CD8-positive, alpha-beta memory T cell (primary cell): Measurements from ENCODE around the gene LRATD1. TPM values are rescaled to one million over a fixed set of nuclear protein-coding genes. Genes with fewer than 3 reads are reported as not detected.
"Not testable (repeated sequence)": the region's sequence is repeated elsewhere in the genome, so short reads cannot be mapped to it uniquely, and the experiment has no call there.

Experiments
- CTCF ChIA-PET: fragments of 350-600 bp; sonication (Branson Sonifier 250); formaldehyde crosslinking; loops from one replicate; lab custom pipeline; 2021; ENCODE audit warnings: antibody characterized with exemption; lab: Charles Lee
- POLR2A ChIA-PET: fragments of 350-600 bp; sonication (Branson Sonifier 250); formaldehyde crosslinking; loops from one replicate; lab custom pipeline; 2021; ENCODE audit warnings: antibody characterized with exemption; lab: Charles Lee
- DNase-seq, 5 donors: peaks; one replicate each; pipeline versions ENCODE4 v3.0.0 to v3.0.0-alpha.2; 2020 to 2022; ENCODE audit warnings: mixed read lengths in 1 of 5
- H3K27ac ChIP-seq: one replicate; pipeline ENCODE4 v1.7.0; 2013; ENCODE audit warnings: low read depth, mild to moderate bottlenecking, low read length, moderate library complexity
- H3K27me3 ChIP-seq: 2 replicates; pipeline ENCODE4 v1.7.0; 2013; ENCODE audit warnings: low read length, mild to moderate bottlenecking; ENCODE audit not compliant: insufficient read depth, poor library complexity, severe bottlenecking
- H3K36me3 ChIP-seq: 2 replicates; pipeline ENCODE4 v1.7.0; 2013; ENCODE audit warnings: mild to moderate bottlenecking, low read length, moderate library complexity; ENCODE audit not compliant: insufficient read depth
- H3K4me1 ChIP-seq: 2 replicates; pipeline ENCODE4 v1.7.0; 2013; ENCODE audit warnings: mild to moderate bottlenecking, low read length, moderate library complexity; ENCODE audit not compliant: insufficient read depth
- H3K4me3 ChIP-seq: 2 replicates; pipeline ENCODE4 v1.7.0; 2013; ENCODE audit warnings: mild to moderate bottlenecking, low read length
- H3K9me3 ChIP-seq: 2 replicates; pipeline ENCODE4 v1.7.0; 2013; ENCODE audit warnings: mild to moderate bottlenecking, low read length
- H3K27ac Mint-ChIP-seq, 8 donors: one replicate each; pipeline ENCODE4 v1.8.0; 2020 to 2021; ENCODE audit warnings: mixed read lengths in 8 of 8, mild to moderate bottlenecking in 6 of 8, inconsistent platforms in 3 of 8, moderate library complexity in 3 of 8
- H3K27me3 Mint-ChIP-seq, 2 donors: one replicate each; pipeline ENCODE4 v1.8.0; 2020 to 2021; ENCODE audit warnings: mixed read lengths in 2 of 2, mild to moderate bottlenecking in 1 of 2, moderate library complexity in 1 of 2
- H3K36me3 Mint-ChIP-seq, 3 donors: one replicate each; pipeline ENCODE4 v1.8.0; 2020 to 2021; ENCODE audit warnings: mixed read lengths in 3 of 3, inconsistent platforms in 1 of 3, mild to moderate bottlenecking in 1 of 3
- H3K4me1 Mint-ChIP-seq, 3 donors: one replicate each; pipeline ENCODE4 v1.8.0; 2020 to 2021; ENCODE audit warnings: mixed read lengths in 3 of 3, inconsistent platforms in 1 of 3, mild to moderate bottlenecking in 1 of 3
- H3K4me3 Mint-ChIP-seq, 7 donors: one replicate each; pipeline ENCODE4 v1.8.0; 2020 to 2021; ENCODE audit warnings: mixed read lengths in 7 of 7, mild to moderate bottlenecking in 6 of 7, moderate library complexity in 4 of 7, inconsistent platforms in 2 of 7
- H3K9me3 Mint-ChIP-seq, 5 donors: one replicate each; pipeline ENCODE4 v1.8.0; 2020 to 2022; ENCODE audit warnings: mixed read lengths in 5 of 5, mild to moderate bottlenecking in 3 of 5, moderate library complexity in 2 of 5, inconsistent platforms in 1 of 5
- polyA plus RNA-seq: library from polyadenylated mRNA; unstranded; fragments of 300-500 nt; fragmentation: Illumina TruSeq; gene quantifications from one replicate; pipeline ENCODE4 v1.2.3, GENCODE V29; 2021
- total RNA-seq, 2 experiments: library from RNA; stranded (reverse); gene quantifications; one replicate each; pipeline ENCODE4 v1.2.3, GENCODE V29; 2021

LRATD1 gene
- total and polyA plus RNA-seq, 3 experiments from 2014 or later, result not detected

DNA sequence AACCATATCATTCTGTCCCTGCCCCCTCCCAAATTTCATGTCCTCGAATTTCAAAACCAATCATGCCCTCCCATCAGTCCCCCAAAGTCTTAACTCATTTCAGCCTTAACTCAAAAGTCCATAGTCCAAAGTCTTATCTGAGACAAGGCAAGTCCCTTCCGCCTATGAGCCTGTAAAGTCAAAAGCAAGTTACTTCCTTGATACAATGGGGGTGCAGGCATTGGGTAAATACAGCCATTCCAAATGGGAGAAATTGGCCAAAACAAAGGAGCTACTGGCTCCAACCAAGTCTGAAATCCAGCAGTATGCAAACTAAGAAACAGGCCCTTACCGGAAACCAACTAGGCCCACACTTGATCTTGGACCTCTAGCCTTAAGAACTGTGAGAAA, 10.0 kb upstream of the LRATD1 start:
- H3K9me3 Mint-ChIP-seq, H3K27ac Mint-ChIP-seq, CTCF ChIA-PET: not testable (repeated sequence)

DNA sequence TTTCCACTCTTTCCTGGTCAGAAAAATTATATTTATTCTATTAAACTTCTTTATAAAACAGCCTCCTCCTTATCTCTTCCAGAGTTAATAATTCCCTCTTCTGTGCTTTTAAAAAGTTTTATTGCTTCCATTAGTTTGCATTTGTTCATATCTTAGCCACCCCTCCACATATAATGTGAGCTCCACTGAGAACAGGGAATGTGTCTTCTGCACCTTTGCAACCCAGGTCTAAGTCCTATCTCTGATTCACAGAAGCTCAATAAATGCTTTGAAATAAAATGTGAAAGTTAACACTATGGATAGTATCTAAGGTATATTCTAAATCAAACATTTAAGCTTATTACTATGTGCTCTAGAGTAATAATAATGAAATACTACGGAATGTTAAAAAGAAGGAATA, 9.3 kb upstream of the LRATD1 start:
- no peaks in the 10 kb centered on the region for H3K9me3 ChIP-seq
- Mint-ChIP-seq H3K4me1 (no peaks in the 10 kb centered on the region), H3K9me3 (peaks cover 2 to 4% (median 2%) of the 10 kb centered on the region in 5 donors), H3K4me3 (no peak overlapping the region), H3K36me3 (no peaks in the 10 kb centered on the region), H3K27ac (no peak overlapping the region), H3K27me3 (peaks cover 0 to 3% of the 10 kb centered on the region in 2 donors)
- no peaks in the 10 kb centered on the region for H3K36me3 ChIP-seq
- CTCF ChIA-PET, result no interaction called here
- DNase-seq, result no peak
- H3K4me3 ChIP-seq, result no peak overlapping the region
- no peaks in the 10 kb centered on the region for H3K27me3 ChIP-seq
- POLR2A ChIA-PET, result no interaction called here
- no peak overlapping the region for H3K27ac ChIP-seq
- no peaks in the 10 kb centered on the region for H3K4me1 ChIP-seq

More for the DNA sequence above, 10.0 kb upstream of the LRATD1 start:
- H3K4me3 Mint-ChIP-seq, H3K4me1 ChIP-seq, H3K36me3 ChIP-seq, POLR2A ChIA-PET, H3K4me3 ChIP-seq, DNase-seq, H3K27ac ChIP-seq, H3K36me3 Mint-ChIP-seq, H3K9me3 ChIP-seq, H3K27me3 Mint-ChIP-seq, H3K4me1 Mint-ChIP-seq, H3K27me3 ChIP-seq: not testable (repeated sequence)

DNA sequence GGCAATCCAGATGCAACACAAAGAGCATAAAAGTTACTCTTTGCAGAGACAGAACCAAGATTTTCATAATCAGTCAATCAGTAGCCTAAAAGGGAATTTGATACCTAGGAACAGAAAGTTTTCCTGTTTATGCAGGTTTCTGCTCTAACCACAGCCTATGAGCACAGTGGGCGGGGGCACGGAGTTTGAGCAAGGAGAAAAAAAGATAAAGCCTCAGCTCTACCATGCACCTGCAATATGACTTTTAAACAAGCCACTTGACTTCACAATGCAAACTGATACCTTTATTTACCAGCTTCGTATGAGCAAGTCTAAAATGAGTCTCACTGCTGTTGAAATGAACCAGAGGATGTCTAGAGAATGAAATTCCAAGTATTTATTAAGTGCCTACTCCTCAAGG, 5.6 kb upstream of the LRATD1 start:
- POLR2A ChIA-PET, result no interaction called here
- Mint-ChIP-seq H3K36me3 (no peaks in the 10 kb centered on the region), H3K4me3 (no peak overlapping the region), H3K27me3 (peaks cover 12 to 20% of the 10 kb centered on the region in 2 donors), H3K27ac (no peak overlapping the region), H3K4me1 (no peaks in the 10 kb centered on the region), H3K9me3 (peaks cover 0 to 10% (median 3%) of the 10 kb centered on the region in 5 donors)
- H3K27ac ChIP-seq, result no peak overlapping the region
- H3K36me3 ChIP-seq, result no peaks in the 10 kb centered on the region
- H3K4me3 ChIP-seq, result no peak overlapping the region
- H3K4me1 ChIP-seq, result no peaks in the 10 kb centered on the region
- no peak for DNase-seq
- CTCF ChIA-PET, result no interaction called here
- no peaks in the 10 kb centered on the region for H3K9me3 ChIP-seq
- no peaks in the 10 kb centered on the region for H3K27me3 ChIP-seq

DNA sequence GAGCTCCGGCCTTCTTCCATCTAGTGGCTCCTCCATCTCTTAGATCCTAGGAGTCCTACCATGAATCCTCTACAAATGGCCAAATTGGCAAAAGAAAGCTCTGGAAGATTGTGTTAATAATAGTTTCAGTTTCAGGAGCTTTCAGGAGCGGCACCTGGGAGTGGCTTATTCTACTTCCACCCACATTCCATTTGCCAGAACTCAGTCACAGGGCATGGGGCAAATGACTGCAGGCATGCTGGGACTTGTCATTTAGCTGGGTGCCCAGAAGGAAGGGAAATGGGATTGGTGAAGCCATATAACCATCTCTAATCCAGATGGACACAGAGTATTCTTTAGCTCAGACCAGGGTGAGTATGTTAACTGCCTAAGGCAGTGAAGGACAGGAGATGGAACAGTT, 3.6 kb upstream of the LRATD1 start:
- H3K4me1 ChIP-seq, result no peaks in the 10 kb centered on the region
- ChIA-PET POLR2A (no interaction called here), CTCF (no interaction called here)
- no peaks in the 10 kb centered on the region for H3K9me3 ChIP-seq
- H3K4me3 Mint-ChIP-seq, result no peak overlapping the region
- H3K4me3 ChIP-seq, result no peak overlapping the region
- DNase-seq, result no peak
- peaks cover 5% of the 10 kb centered on the region for H3K27me3 ChIP-seq
- peaks cover 0 to 4% (median 0%) of the 10 kb centered on the region in 3 donors for H3K4me1 Mint-ChIP-seq
- no peak overlapping the region for H3K27ac Mint-ChIP-seq
- peaks cover 0 to 13% (median 1%) of the 10 kb centered on the region in 5 donors for H3K9me3 Mint-ChIP-seq
- peaks cover 20 to 31% of the 10 kb centered on the region in 2 donors for H3K27me3 Mint-ChIP-seq
- no peaks in the 10 kb centered on the region for H3K36me3 Mint-ChIP-seq
- H3K27ac ChIP-seq, result no peak overlapping the region
- no peaks in the 10 kb centered on the region for H3K36me3 ChIP-seq

DNA sequence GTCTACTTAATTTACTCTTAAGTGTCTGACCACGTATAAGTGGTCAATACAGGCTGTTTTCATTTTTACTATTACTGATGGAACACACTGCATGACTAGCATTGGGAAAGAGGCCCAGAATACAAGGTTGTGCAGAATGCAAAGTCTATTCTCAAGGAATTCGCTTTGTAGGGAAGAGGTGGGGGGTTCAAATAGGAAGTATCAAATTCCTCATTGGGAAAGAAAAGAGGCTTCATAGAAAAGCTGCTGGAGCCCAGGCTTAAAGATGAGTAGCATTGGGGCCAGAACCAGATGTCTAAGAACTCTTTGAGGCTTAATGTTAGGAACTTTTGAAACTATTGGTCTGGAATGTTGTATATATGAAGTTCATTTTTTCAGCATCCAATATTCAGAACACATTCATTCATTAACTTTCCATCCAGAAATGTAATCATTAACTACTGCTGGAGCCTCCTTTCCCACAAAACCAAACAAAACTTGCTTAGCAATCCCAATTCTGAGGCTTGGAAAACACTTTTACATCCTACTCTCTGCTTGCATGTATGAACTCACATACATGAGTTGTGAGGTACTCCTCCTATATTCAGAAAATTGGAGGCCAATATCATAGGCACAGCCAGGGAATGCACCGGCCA, 994 bp upstream of the LRATD1 start:
- Mint-ChIP-seq H3K27me3 (peaks cover 35 to 45% of the 10 kb centered on the region in 2 donors), H3K9me3 (peaks cover 0 to 16% (median 5%) of the 10 kb centered on the region in 5 donors), H3K4me3 (no peak overlapping the region), H3K27ac (no peak overlapping the region), H3K36me3 (no peaks in the 10 kb centered on the region), H3K4me1 (peaks cover 0 to 4% (median 0%) of the 10 kb centered on the region in 3 donors)
- Histone ChIP-seq H3K36me3 (no peaks in the 10 kb centered on the region), H3K4me1 (no peaks in the 10 kb centered on the region), H3K9me3 (no peaks in the 10 kb centered on the region), H3K27ac (no peak overlapping the region), H3K4me3 (no peak overlapping the region), H3K27me3 (peaks cover 13% of the 10 kb centered on the region)
- DNase-seq, result no peak
- CTCF ChIA-PET, result no interaction called here
- POLR2A ChIA-PET, result no interaction called here

DNA sequence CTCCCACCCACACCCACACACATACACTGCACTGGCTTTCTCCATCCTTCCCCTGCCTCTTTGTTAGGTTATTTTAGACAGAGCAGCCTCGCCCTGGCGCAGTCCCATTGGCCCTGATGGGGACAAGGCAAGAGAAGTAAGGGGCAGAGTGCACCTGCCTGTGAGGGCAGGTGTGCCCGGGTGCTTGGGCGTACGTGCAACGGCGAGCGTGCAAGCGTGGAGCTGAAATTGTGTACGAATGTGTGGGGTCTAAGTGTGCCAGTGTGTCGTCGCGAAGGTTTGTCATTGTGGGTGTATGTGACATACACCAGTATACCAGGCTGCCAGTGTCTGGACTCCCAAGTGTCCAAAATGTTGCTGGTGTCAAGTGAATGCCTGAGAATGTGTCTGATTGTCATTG, 544 bp downstream of the LRATD1 start:
- Histone ChIP-seq H3K4me3 (no peak overlapping the region), H3K36me3 (no peaks in the 10 kb centered on the region), H3K27ac (no peak overlapping the region), H3K9me3 (no peaks in the 10 kb centered on the region), H3K4me1 (no peaks in the 10 kb centered on the region), H3K27me3 (peaks cover 13% of the 10 kb centered on the region)
- Mint-ChIP-seq H3K9me3 (peaks cover 0 to 19% (median 5%) of the 10 kb centered on the region in 5 donors), H3K4me3 (no peak overlapping the region), H3K27ac (no peak overlapping the region), H3K36me3 (no peaks in the 10 kb centered on the region), H3K4me1 (peaks cover 0 to 4% (median 0%) of the 10 kb centered on the region in 3 donors), H3K27me3 (peaks cover 35 to 55% of the 10 kb centered on the region in 2 donors)
- peak in 1 of 5 donors; percentile 26 for DNase-seq
- CTCF ChIA-PET, result no interaction called here
- POLR2A ChIA-PET, result no interaction called here

DNA sequence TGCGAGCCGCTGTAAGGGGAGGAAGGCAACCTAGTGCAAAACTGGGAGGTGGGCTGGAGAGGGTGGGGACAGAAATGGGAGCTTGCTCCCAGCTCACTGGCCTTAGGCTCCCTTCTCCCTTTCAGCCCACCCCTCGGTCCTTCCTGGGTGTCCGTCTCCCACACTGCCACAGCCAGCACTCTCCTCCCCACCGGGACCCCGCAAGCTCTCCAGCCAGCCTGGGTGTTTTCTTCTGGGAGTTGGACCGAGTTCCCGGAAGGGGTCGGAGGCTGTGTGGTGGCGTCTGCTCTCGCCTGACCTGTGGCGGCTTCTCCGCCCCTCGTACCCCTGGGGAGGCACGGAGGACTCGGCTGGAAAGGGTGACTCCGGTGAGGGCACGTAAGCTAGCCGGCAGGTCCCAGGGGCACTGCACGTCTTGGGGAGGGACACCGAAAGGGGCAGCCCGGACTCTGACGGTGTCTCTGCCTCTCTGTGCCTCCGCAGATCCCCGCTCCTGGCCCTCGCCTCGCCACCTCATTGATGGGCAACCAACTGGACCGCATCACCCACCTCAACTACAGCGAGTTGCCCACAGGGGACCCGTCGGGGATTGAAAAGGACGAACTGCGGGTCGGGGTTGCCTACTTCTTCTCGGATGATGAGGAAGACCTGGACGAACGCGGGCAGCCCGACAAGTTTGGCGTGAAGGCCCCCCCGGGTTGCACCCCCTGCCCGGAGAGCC, 1.1 kb downstream of the LRATD1 start:
- no peak overlapping the region for H3K4me3 Mint-ChIP-seq
- POLR2A ChIA-PET, result no interaction called here
- Histone ChIP-seq H3K9me3 (no peaks in the 10 kb centered on the region), H3K4me3 (no peak overlapping the region), H3K27ac (no peak overlapping the region), H3K36me3 (no peaks in the 10 kb centered on the region), H3K27me3 (peaks cover 13% of the 10 kb centered on the region), H3K4me1 (no peaks in the 10 kb centered on the region)
- CTCF ChIA-PET, result no interaction called here
- no peaks in the 10 kb centered on the region for H3K36me3 Mint-ChIP-seq
- H3K27me3 Mint-ChIP-seq, result peaks cover 35 to 55% of the 10 kb centered on the region in 2 donors
- no peak overlapping the region for H3K27ac Mint-ChIP-seq
- H3K4me1 Mint-ChIP-seq, result peaks cover 0 to 4% (median 0%) of the 10 kb centered on the region in 3 donors
- peaks cover 0 to 19% (median 5%) of the 10 kb centered on the region in 5 donors for H3K9me3 Mint-ChIP-seq
- peak in 1 of 5 donors; percentile 25 for DNase-seq

DNA sequence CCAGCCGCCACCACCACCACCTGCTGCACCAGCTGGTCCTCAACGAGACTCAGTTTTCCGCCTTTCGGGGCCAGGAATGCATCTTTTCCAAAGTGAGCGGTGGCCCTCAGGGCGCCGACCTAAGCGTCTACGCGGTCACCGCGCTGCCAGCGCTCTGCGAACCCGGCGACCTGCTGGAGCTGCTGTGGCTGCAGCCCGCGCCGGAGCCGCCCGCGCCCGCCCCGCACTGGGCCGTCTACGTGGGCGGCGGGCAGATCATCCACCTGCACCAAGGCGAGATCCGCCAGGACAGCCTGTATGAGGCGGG, 1.6 kb downstream of the LRATD1 start:
- H3K36me3 ChIP-seq, result no peaks in the 10 kb centered on the region
- Mint-ChIP-seq H3K4me3 (no peak overlapping the region), H3K27me3 (peaks cover 34 to 55% of the 10 kb centered on the region in 2 donors), H3K36me3 (no peaks in the 10 kb centered on the region), H3K4me1 (peaks cover 0 to 4% (median 0%) of the 10 kb centered on the region in 3 donors), H3K27ac (no peak overlapping the region), H3K9me3 (peaks cover 0 to 19% (median 5%) of the 10 kb centered on the region in 5 donors)
- H3K27ac ChIP-seq, result no peak overlapping the region
- H3K27me3 ChIP-seq, result peaks cover 13% of the 10 kb centered on the region
- CTCF ChIA-PET, result no interaction called here
- no peak for DNase-seq
- POLR2A ChIA-PET, result no interaction called here
- no peaks in the 10 kb centered on the region for H3K9me3 ChIP-seq
- H3K4me1 ChIP-seq, result no peaks in the 10 kb centered on the region
- H3K4me3 ChIP-seq, result no peak overlapping the region
